A549 (cell line): ENCODE data around the gene HMCN1. TPM values are rescaled to one million over a fixed set of nuclear protein-coding genes. Genes with fewer than 3 reads are reported as not detected.

ENCODE experiments used
- ATAC-seq, 2 experiments: fragments of 200-7000 bp in 1 of 2; fragments of >200 bp in 1 of 2; cut with Nextera tagmentation in 1 of 2; cut with Tn5 transposase in 1 of 2; 3 replicates each; pipeline versions ENCODE4 v1.8.0 to v1.9.1; 2018 to 2020; ENCODE audit warnings: mild to moderate bottlenecking in 1 of 2, moderate library complexity in 1 of 2
- CTCF ChIA-PET: fragments of 300-600 bp; sonication (Branson Sonifier 250); formaldehyde crosslinking; extraction: SDS; loops from one replicate; lab custom pipeline; 2021; ENCODE audit warnings: antibody characterized with exemption, inconsistent platforms; lab: Yijun Ruan, JAX
- POLR2A ChIA-PET: fragments of 350-600 bp; formaldehyde crosslinking; extraction: SDS; loops from one replicate; lab custom pipeline; 2021; ENCODE audit warnings: antibody characterized with exemption, inconsistent platforms; lab: Yijun Ruan, JAX
- DNase-seq, 2 experiments: peaks; one replicate each; pipeline versions ENCODE4 v3.0.0 to v3.0.0-alpha.2; 2011 to 2016; ENCODE audit warnings: low read depth in 1 of 2, low spot score in 1 of 2
- FAIRE-seq: peaks from 2 replicates; lab custom pipeline; 2011; peaks lifted over from hg19 to GRCh38; lab: Jason Lieb, UNC
- H3K27ac ChIP-seq, 2 experiments: fragments of >200 bp; sonication (Bioruptor Twin); formaldehyde crosslinking; 3 replicates each; pipeline ENCODE4 v1.5.1; 2016 to 2017
- H3K4me1 ChIP-seq: fragments of >200 bp; sonication (Bioruptor Twin); formaldehyde crosslinking; 3 replicates; pipeline ENCODE4 v1.6.1; 2016
- H3K4me2 ChIP-seq: fragments of >200 bp; sonication (Bioruptor Twin); formaldehyde crosslinking; 3 replicates; pipeline ENCODE4 v1.6.1; 2016
- H3K4me3 ChIP-seq: fragments of >200 bp; sonication (Bioruptor Twin); formaldehyde crosslinking; 3 replicates; pipeline ENCODE4 v1.5.1; 2016
- H3K9me3 ChIP-seq: fragments of >200 bp; sonication (Bioruptor Twin); formaldehyde crosslinking; 3 replicates; pipeline ENCODE4 v1.6.1; 2016
- ATOH8 ChIP-seq: fragments of 250-450 bp; sonication (Bioruptor Pico); IDR thresholded peaks from 2 replicates; pipeline ENCODE4 v1.5.0; 2020; ENCODE audit warnings: low read depth, mild to moderate bottlenecking, moderate library complexity
- BCL3 ChIP-seq: fragments of >200 bp; sonication (Bioruptor Twin); formaldehyde crosslinking; IDR thresholded peaks from 3 replicates; pipeline ENCODE4 v1.6.1; 2016
- CBX8 ChIP-seq: fragments of 200-600 bp; sonication (generic); IDR thresholded peaks from 2 replicates; pipeline ENCODE4 v1.6.1; 2016
- CEBPB ChIP-seq, 2 experiments: fragments of >200 bp in 1 of 2; sonication (Bioruptor Twin) in 1 of 2; formaldehyde crosslinking in 1 of 2; IDR thresholded peaks; 2 replicates each; pipeline ENCODE4 v1.6.1; 2012 to 2016
- EP300 ChIP-seq, 2 experiments: fragments of >200 bp; sonication (Bioruptor Twin); formaldehyde crosslinking; IDR thresholded peaks; 2 replicates in 1 of 2; 3 replicates in 1 of 2; pipeline ENCODE4 v1.6.1; 2016 to 2017
- ESRRA ChIP-seq: fragments of 150-350 bp; IDR thresholded peaks from 2 replicates; pipeline ENCODE4 v1.6.1; 2014; ENCODE audit warnings: mild to moderate bottlenecking, low read length, borderline replicate concordance
- HDAC2 ChIP-seq: fragments of 200-600 bp; sonication (generic); IDR thresholded peaks from 2 replicates; pipeline ENCODE4 v1.6.1; 2016
- HES2 ChIP-seq: fragments of >200 bp; sonication (Bioruptor Twin); formaldehyde crosslinking; IDR thresholded peaks from 2 replicates; pipeline ENCODE4 v1.6.1; 2016
- HEYL ChIP-seq: fragments of 250-450 bp; sonication (Bioruptor Pico); IDR thresholded peaks from 2 replicates; pipeline ENCODE4 v1.8.0; 2021; ENCODE audit warnings: mild to moderate bottlenecking, moderate library complexity
- HMGXB4 ChIP-seq: fragments of 250-450 bp; sonication (Bioruptor Pico); IDR thresholded peaks from 2 replicates; pipeline ENCODE4 v1.5.0; 2021; ENCODE audit warnings: mild to moderate bottlenecking, moderate library complexity, borderline replicate concordance
- HOXB13 ChIP-seq: fragments of 250-450 bp; sonication (Bioruptor Pico); IDR thresholded peaks from 2 replicates; pipeline ENCODE4 v1.5.0; 2020; ENCODE audit warnings: low read depth, mild to moderate bottlenecking, moderate library complexity
- JUN ChIP-seq, 2 experiments: fragments of >200 bp; sonication (Bioruptor Twin); formaldehyde crosslinking; IDR thresholded peaks; 2 replicates in 1 of 2; 3 replicates in 1 of 2; pipeline ENCODE4 v1.6.1; 2016 to 2017
- KDM1A ChIP-seq: fragments of 200-600 bp; sonication (generic); IDR thresholded peaks from 2 replicates; pipeline ENCODE4 v1.6.1; 2016; ENCODE audit warnings: low read depth, mild to moderate bottlenecking
- NPAS2 ChIP-seq: fragments of 250-450 bp; sonication (Bioruptor Pico); IDR thresholded peaks from 2 replicates; pipeline ENCODE4 v1.8.0; 2022; ENCODE audit warnings: mild to moderate bottlenecking, moderate library complexity, borderline replicate concordance
- RAD21 ChIP-seq, 2 experiments: fragments of >200 bp in 1 of 2; sonication (Bioruptor Twin) in 1 of 2; formaldehyde crosslinking in 1 of 2; IDR thresholded peaks in 1 of 2; conservative IDR thresholded peaks in 1 of 2; 2 replicates in 1 of 2; 3 replicates in 1 of 2; pipeline ENCODE4 v1.6.1; 2012 to 2018; ENCODE audit warnings: inconsistent platforms in 1 of 2
- RCOR1 ChIP-seq: fragments of 150-350 bp; IDR thresholded peaks from 2 replicates; pipeline ENCODE4 v1.6.1; 2014; ENCODE audit warnings: antibody characterized with exemption, low read length, low read depth
- RNF2 ChIP-seq: fragments of 200-600 bp; sonication (generic); IDR thresholded peaks from 2 replicates; pipeline ENCODE4 v1.6.1; 2016; ENCODE audit warnings: low read depth, mild to moderate bottlenecking, antibody characterized with exemption, moderate library complexity, borderline replicate concordance
- SMC3 ChIP-seq: fragments of >200 bp; sonication (Bioruptor Twin); formaldehyde crosslinking; IDR thresholded peaks from 3 replicates; pipeline ENCODE4 v1.6.1; 2018; ENCODE audit warnings: inconsistent platforms
- SREBF2 ChIP-seq: fragments of 450-650 bp; IDR thresholded peaks from 2 replicates; pipeline ENCODE4 v1.6.1; 2014; ENCODE audit warnings: mild to moderate bottlenecking, moderate library complexity
- USF2 ChIP-seq: fragments of 450-650 bp; IDR thresholded peaks from 2 replicates; pipeline ENCODE4 v1.6.1; 2014; ENCODE audit warnings: antibody characterized with exemption
- ZC3H11A ChIP-seq: fragments of 450-650 bp; IDR thresholded peaks from 2 replicates; pipeline ENCODE4 v1.6.1; 2014; ENCODE audit warnings: antibody characterized with exemption, mild to moderate bottlenecking
- ZFP36 ChIP-seq: fragments of 450-650 bp; IDR thresholded peaks from 2 replicates; pipeline ENCODE4 v1.6.1; 2014; ENCODE audit warnings: borderline replicate concordance; ENCODE audit not compliant: partially characterized antibody
- ZNF302 ChIP-seq: fragments of 250-450 bp; sonication (Bioruptor Pico); IDR thresholded peaks from 2 replicates; pipeline ENCODE4 v1.9.0; 2021; ENCODE audit warnings: inconsistent platforms, mild to moderate bottlenecking, moderate library complexity
- WGBS: methylation state at CpG from one replicate; pipeline ENCODE4 v1.1.6; 2017; ENCODE audit errors: missing lambda C conversion rate; 5-methylcytosine and 5-hydroxymethylcytosine counted together
- polyA plus RNA-seq, 4 experiments: library from polyadenylated mRNA; depleted of rRNA in 3 of 4; stranded (reverse); fragments of >200 nt; fragmentation: RNase III in 1 of 4; extraction: RNeasy Plus Mini Kit Qiagen cat#74134 plus additional on column Dnase treatment in 1 of 4; gene quantifications; 2 replicates in 3 of 4; 3 replicates in 1 of 4; pipeline ENCODE4 v1.2.3, GENCODE V29; 2011 to 2017
- TF ChIP-seq, protein P1 (sequence below): IDR thresholded peaks from 2 replicates; pipeline ENCODE4 v1.6.1; 2012
- TF ChIP-seq, protein P2 (sequence below): fragments of 200-600 bp; sonication (generic); IDR thresholded peaks from 2 replicates; pipeline ENCODE4 v1.6.1; 2016; ENCODE audit warnings: antibody characterized with exemption, mild to moderate bottlenecking, moderate library complexity

Gene HMCN1
- polyA plus RNA-seq, 2 of the 4 experiments (the other 2 are of a cell fraction): 0.03 to 0.06 TPM

GRCh38 chr1:185787238-185787637, 53.0 kb downstream of the HMCN1 start:
- no peak for TF ChIP-seq RCOR1
- no peak for TF ChIP-seq HOXB13 (CRISPR knock-in tag)
- TF ChIP-seq ZC3H11A: no peak
- no peak for TF ChIP-seq NPAS2
- TF ChIP-seq SMC3: no peak
- TF ChIP-seq SREBF2: no peak
- TF ChIP-seq KDM1A: no peak
- no peak for TF ChIP-seq HEYL (CRISPR knock-in tag)
- TF ChIP-seq ZNF302: no peak
- no peak for TF ChIP-seq BCL3
- TF ChIP-seq CEBPB (IDR thresholded peaks at IDR 0.05): no peak
- TF ChIP-seq RNF2: no peak
- no peak for TF ChIP-seq USF2
- no peak for TF ChIP-seq RAD21 (conservative IDR thresholded peaks at IDR 0.05 in 1 of 2, IDR thresholded peaks at IDR 0.05 in 1 of 2)
- no peak for TF ChIP-seq ATOH8 (CRISPR knock-in tag)
- TF ChIP-seq HDAC2: no peak
- TF ChIP-seq ESRRA: no peak
- no peak for TF ChIP-seq HES2
- CTCF ChIA-PET: interaction anchor here (0.7 to 2.1 kb wide), 3 partner anchors 67 to 488 kb away, joined by 3 to 5 read pairs (median 3); no protein-coding TSS in a partner anchor
- POLR2A ChIA-PET: no interaction called here
- Histone ChIP-seq H3K9me3 (no peaks in the 10 kb centered on the region), H3K4me1 (no peaks in the 10 kb centered on the region), H3K27ac (no peak overlapping the region), H3K4me3 (no peak overlapping the region), H3K4me2 (no peak overlapping the region)
- FAIRE-seq (no peak), DNase-seq (no peak), ATAC-seq (no peak; a peak in 1 of 6 replicates)
- WGBS: 70% methylated on average over 2 of the region's 2 CpGs

DNA sequence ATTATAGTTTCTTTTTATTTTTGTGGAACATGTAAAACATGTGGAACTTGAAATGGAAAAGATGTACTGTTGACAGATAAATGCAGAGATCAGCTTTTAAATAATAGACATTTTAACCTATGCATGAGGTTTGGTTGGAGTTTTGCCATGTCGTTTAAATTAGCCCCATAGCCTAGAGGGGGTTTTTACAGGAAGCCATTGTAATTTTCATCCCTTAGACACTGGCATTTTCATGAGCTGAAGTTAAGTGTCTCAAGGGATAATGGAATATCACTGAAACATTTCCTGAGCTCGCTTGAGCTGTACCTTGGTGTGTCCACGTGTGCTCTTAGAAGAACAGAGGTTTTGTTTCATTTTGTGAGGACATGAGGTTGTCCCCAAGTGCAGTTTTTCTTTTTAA, 54.2 kb downstream of the HMCN1 start:
- no peak overlapping the region for H3K27ac ChIP-seq
- DNase-seq: no peak
- no peak for ATAC-seq
- TF ChIP-seq, protein P1, sequence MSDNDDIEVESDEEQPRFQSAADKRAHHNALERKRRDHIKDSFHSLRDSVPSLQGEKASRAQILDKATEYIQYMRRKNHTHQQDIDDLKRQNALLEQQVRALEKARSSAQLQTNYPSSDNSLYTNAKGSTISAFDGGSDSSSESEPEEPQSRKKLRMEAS: no peak
- no peaks in the 10 kb centered on the region for H3K4me1 ChIP-seq
- H3K9me3 ChIP-seq: no peaks in the 10 kb centered on the region
- CTCF ChIA-PET: interaction anchor here (2.1 kb wide), 1 partner anchor 424 kb away, joined by 5 read pairs; no protein-coding TSS in a partner anchor
- FAIRE-seq: no peak
- POLR2A ChIA-PET: no interaction called here
- no peak overlapping the region for H3K4me3 ChIP-seq
- 8% methylated on average over 3 of the region's 3 CpGs for WGBS
- H3K4me2 ChIP-seq: no peak overlapping the region

GRCh38 chr1:185789501-185790193, 55.5 kb downstream of the HMCN1 start:
- DNase-seq: no peak
- Histone ChIP-seq H3K9me3 (no peaks in the 10 kb centered on the region), H3K27ac (no peak overlapping the region), H3K4me3 (no peak overlapping the region), H3K4me2 (no peak overlapping the region), H3K4me1 (no peaks in the 10 kb centered on the region)
- FAIRE-seq: no peak
- 37% methylated on average over 2 of the region's 2 CpGs for WGBS
- POLR2A ChIA-PET: no interaction called here
- CTCF ChIA-PET: no interaction called here
- ATAC-seq: no peak; a peak in 1 of 6 replicates
- TF ChIP-seq HMGXB4 (CRISPR knock-in tag) (no peak), EP300 (IDR thresholded peaks at IDR 0.05) (no peak), JUN (IDR thresholded peaks at IDR 0.05) (no peak), RNF2 (no peak), CBX8 (no peak), ZFP36 (no peak)
- TF ChIP-seq, protein P2, sequence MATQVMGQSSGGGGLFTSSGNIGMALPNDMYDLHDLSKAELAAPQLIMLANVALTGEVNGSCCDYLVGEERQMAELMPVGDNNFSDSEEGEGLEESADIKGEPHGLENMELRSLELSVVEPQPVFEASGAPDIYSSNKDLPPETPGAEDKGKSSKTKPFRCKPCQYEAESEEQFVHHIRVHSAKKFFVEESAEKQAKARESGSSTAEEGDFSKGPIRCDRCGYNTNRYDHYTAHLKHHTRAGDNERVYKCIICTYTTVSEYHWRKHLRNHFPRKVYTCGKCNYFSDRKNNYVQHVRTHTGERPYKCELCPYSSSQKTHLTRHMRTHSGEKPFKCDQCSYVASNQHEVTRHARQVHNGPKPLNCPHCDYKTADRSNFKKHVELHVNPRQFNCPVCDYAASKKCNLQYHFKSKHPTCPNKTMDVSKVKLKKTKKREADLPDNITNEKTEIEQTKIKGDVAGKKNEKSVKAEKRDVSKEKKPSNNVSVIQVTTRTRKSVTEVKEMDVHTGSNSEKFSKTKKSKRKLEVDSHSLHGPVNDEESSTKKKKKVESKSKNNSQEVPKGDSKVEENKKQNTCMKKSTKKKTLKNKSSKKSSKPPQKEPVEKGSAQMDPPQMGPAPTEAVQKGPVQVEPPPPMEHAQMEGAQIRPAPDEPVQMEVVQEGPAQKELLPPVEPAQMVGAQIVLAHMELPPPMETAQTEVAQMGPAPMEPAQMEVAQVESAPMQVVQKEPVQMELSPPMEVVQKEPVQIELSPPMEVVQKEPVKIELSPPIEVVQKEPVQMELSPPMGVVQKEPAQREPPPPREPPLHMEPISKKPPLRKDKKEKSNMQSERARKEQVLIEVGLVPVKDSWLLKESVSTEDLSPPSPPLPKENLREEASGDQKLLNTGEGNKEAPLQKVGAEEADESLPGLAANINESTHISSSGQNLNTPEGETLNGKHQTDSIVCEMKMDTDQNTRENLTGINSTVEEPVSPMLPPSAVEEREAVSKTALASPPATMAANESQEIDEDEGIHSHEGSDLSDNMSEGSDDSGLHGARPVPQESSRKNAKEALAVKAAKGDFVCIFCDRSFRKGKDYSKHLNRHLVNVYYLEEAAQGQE: no peak
- TF ChIP-seq, protein P1: no peak
